Measurements from ENCODE around the gene RAB11FIP4. TPM values are rescaled to one million over a fixed set of nuclear protein-coding genes. Genes with fewer than 3 reads are reported as not detected.

Gene RAB11FIP4
- total RNA-seq, 4 donors from 2014 or later, result 9.9 to 23.6 (median 16.1) TPM

- no peaks in the 10 kb centered on the region for H3K9me3 ChIP-seq
- H3K4me3 ChIP-seq, result peak overlapping the region; percentile 26 to 71 (median 42)
- no peaks in the 10 kb centered on the region for H3K36me3 ChIP-seq
- 28 to 63% methylated on average over 6 to 12 of the region's 56 CpGs for WGBS, 2 donors
- DNase-seq, result no peak
- no peak overlapping the region for H3K27ac ChIP-seq
- H3K4me1 ChIP-seq, result peaks cover 11 to 37% (median 15%) of the 10 kb centered on the region in 3 donors
- intact Hi-C loops (cut with DNase I), result no loop called here
- peaks cover 0 to 70% (median 6%) of the 10 kb centered on the region in 4 donors for H3K27me3 ChIP-seq
- TF ChIP-seq, protein P1, sequence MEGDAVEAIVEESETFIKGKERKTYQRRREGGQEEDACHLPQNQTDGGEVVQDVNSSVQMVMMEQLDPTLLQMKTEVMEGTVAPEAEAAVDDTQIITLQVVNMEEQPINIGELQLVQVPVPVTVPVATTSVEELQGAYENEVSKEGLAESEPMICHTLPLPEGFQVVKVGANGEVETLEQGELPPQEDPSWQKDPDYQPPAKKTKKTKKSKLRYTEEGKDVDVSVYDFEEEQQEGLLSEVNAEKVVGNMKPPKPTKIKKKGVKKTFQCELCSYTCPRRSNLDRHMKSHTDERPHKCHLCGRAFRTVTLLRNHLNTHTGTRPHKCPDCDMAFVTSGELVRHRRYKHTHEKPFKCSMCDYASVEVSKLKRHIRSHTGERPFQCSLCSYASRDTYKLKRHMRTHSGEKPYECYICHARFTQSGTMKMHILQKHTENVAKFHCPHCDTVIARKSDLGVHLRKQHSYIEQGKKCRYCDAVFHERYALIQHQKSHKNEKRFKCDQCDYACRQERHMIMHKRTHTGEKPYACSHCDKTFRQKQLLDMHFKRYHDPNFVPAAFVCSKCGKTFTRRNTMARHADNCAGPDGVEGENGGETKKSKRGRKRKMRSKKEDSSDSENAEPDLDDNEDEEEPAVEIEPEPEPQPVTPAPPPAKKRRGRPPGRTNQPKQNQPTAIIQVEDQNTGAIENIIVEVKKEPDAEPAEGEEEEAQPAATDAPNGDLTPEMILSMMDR (IDR thresholded peaks at IDR 0.05), result no peak
- no peak for TF ChIP-seq POLR2A (IDR thresholded peaks at IDR 0.05)
These were observed 553 bp upstream of the RAB11FIP4 start for GRCh38 chr17:31390748-31391495.

DNA sequence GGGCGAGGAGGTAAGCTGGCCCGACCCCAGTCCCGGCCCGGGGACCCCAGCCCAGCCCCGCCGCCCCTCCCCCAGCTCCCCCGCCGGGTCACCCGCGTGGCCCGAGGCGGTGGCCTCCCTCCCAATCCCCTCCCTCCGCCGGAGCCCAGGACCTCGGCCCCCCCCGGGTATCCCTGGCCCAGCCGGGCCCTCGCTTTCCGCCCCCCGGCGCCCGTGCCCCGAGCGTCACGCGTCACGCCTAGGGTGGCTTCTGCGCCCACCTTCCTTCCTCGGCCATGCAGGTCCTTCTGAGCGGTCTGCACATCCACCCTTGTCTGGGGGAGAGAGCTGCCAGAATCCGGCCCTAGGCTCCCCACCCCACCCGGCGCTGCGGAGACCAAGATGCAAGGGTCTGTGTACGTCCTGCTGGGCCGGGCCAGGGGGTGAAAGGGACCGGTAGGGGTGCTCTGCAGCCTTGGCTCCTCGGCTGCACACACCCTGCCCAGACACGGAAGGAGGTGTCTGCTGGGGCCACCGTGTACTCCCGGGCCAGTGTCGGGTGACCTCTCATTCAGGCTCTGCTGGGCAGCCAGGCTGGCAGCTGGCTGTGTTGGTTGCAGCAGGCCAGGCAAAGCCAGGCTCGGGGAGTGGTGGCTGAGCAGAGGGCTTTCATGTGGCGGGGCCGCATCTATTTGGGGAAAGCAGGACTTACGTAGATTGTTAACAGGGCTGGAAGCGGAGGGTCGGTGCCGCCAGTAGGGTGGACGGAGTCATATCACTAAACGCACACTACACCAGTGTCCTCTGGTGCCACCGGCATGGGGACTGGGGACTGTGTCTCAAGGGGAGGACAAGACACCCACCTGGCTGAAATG, 754 bp downstream of the RAB11FIP4 start:
- Histone ChIP-seq H3K36me3 (no peaks in the 10 kb centered on the region), H3K27ac (no peak overlapping the region), H3K27me3 (peaks cover 0 to 70% (median 6%) of the 10 kb centered on the region in 4 donors), H3K4me1 (peaks cover 11 to 37% (median 15%) of the 10 kb centered on the region in 3 donors), H3K9me3 (no peaks in the 10 kb centered on the region), H3K4me3 (peak overlapping the region; percentile 24 to 71 (median 44))
- no peak for DNase-seq
- intact Hi-C loops (cut with DNase I), result no loop called here
- TF ChIP-seq POLR2A (IDR thresholded peaks at IDR 0.05), result no peak
- TF ChIP-seq, protein P1 (IDR thresholded peaks at IDR 0.05), result no peak
- 20 to 56% methylated on average over 1 to 6 of the region's 52 CpGs for WGBS, 2 donors

DNA sequence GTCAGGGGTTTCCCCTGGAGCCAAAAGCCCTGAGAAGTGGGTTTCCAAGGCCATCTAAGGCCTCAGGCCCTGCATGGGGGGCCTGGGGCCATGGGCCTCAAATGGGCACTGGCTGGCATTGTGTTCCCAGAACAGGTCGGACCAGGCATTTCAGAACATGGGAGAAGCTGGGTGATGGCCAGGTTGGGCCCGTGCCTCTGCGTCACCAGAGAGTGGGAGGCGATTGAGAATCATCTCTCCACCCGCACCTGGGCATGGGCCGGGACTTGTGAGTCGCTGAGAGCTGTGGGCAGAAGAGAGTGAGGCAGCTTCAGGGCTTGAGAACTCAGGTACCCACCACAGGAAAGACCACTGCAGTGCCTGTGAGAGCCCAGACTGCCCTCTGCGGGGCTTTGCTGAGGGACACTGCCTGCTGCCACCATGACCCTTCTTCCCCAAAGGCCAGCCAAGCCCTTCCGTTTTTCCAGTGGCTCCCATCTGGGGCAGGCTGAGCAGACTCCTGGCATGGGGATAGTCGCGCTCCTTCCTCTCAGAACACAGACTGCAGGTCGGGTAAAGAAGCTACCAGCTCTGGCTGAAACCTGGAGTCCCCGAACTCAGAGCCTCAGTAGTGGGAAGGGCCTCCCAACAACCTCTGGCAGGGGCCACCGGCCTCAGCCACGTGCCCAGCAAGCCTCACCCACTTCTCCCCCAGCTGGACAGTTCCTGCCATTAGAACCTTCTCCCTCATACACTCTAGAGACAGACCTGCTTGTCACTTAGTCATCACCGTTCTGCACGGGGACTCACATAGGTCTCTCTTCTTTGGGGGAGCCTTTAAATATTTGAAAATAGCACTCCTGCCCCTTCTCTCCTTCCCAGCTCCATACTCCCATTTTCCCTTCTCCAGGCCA, 1.6 kb downstream of the RAB11FIP4 start:
- H3K27me3 ChIP-seq, result peaks cover 0 to 70% (median 6%) of the 10 kb centered on the region in 4 donors
- intact Hi-C loops (cut with DNase I), result no loop called here
- no peaks in the 10 kb centered on the region for H3K36me3 ChIP-seq
- 45 to 57% methylated on average over 6 to 12 of the region's 17 CpGs for WGBS, 2 donors
- TF ChIP-seq, protein P1 (IDR thresholded peaks at IDR 0.05), result no peak
- no peak for TF ChIP-seq POLR2A (IDR thresholded peaks at IDR 0.05)
- no peak overlapping the region for H3K27ac ChIP-seq
- peaks cover 11 to 37% (median 15%) of the 10 kb centered on the region in 3 donors for H3K4me1 ChIP-seq
- DNase-seq, result no peak
- H3K4me3 ChIP-seq, result no peak overlapping the region
- no peaks in the 10 kb centered on the region for H3K9me3 ChIP-seq

GRCh38 chr17:31393749-31394146, 2.3 kb downstream of the RAB11FIP4 start:
- no peak for DNase-seq
- Histone ChIP-seq H3K27me3 (peaks cover 0 to 72% (median 6%) of the 10 kb centered on the region in 4 donors), H3K4me1 (peaks cover 11 to 37% (median 15%) of the 10 kb centered on the region in 3 donors), H3K27ac (no peak overlapping the region), H3K4me3 (no peak overlapping the region), H3K36me3 (no peaks in the 10 kb centered on the region), H3K9me3 (no peaks in the 10 kb centered on the region)
- 84 to 88% methylated on average over 5 to 7 of the region's 7 CpGs for WGBS, 2 donors
- intact Hi-C loops (cut with DNase I), result no loop called here
- TF ChIP-seq, protein P1 (IDR thresholded peaks at IDR 0.05), result no peak
- TF ChIP-seq POLR2A (IDR thresholded peaks at IDR 0.05), result no peak
